ENCODE measurements around the gene MCF2L2. TPM values are rescaled to one million over a fixed set of nuclear protein-coding genes. Genes with fewer than 3 reads are reported as not detected.
"Not testable (repeated sequence)": the region's sequence is repeated elsewhere in the genome, so short reads cannot be mapped to it uniquely, and the experiment has no call there.

The MCF2L2 gene
- total RNA-seq, 1 donor from 2014 or later = 18.1 TPM

DNA sequence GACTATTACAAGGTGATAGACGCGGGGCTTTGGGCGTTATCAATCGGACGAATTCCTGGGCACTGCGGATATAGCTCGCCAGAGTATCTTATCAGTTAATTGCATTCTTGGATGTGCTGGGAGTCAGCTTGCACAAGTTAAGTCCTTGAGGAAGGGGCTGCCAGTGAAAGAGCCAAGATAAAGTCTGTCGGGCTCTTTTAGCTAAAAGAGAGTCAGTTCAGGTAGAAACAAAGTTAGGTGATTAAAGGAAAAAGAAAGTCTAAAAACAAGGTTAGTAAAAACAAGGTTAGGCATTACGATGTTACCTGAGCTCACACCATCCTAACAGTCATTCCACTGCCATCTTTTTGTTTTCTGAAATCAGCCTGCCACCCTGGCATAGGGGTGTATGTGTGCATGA is 6.1 kb upstream of the MCF2L2 start:
- H3K9me3 Mint-ChIP-seq (ENCODE audit: unreplicated experiment) = peaks cover 2% of the 10 kb centered on the region
- no peak for TF ChIP-seq CTCF (IDR thresholded peaks at IDR 0.05; ENCODE audit: partially characterized antibody, unreplicated experiment)
- DNase-seq = no peak
- no peaks in the 10 kb centered on the region for H3K36me3 Mint-ChIP-seq (ENCODE audit: unreplicated experiment)
- no peak overlapping the region for H3K4me3 Mint-ChIP-seq (ENCODE audit: unreplicated experiment)
- no peaks in the 10 kb centered on the region for H3K4me1 Mint-ChIP-seq (ENCODE audit: low read depth, unreplicated experiment)
- no peak overlapping the region for H3K27ac Mint-ChIP-seq (ENCODE audit: unreplicated experiment)
- H3K27me3 Mint-ChIP-seq (ENCODE audit: unreplicated experiment) = no peaks in the 10 kb centered on the region

DNA sequence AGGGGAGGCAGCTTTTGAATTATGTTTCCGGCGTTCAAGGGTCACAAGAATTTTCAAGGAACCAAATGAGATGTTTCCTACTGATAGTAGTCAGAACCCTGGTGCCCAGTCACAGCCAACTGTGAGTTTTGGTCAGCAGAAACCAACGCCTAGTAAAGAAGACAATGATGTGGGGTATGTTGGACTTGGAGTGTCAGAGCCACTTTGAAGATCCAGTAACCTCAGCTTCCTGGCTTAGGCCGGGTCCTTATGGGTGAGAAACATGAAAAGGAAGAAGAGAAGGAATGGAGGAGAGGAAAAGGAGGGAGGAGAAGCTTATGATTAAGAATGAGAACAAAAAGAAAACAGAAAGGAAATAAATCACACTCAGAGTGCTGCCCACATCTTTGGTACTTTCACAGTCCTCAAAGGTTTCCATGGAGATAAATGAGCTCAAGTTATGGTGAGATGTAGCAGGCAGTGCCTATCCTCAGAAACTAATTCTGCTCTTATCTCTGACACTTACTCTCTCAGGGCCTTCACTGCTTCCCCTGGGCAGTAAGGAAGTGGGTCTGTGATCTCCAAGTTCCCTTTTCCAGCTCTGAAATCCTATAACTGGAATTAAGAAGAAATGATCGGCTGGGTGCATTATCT is 2.0 kb upstream of the MCF2L2 start:
- Mint-ChIP-seq H3K27ac (ENCODE audit: unreplicated experiment) (no peak overlapping the region), H3K4me1 (ENCODE audit: low read depth, unreplicated experiment) (peaks cover 3% of the 10 kb centered on the region), H3K9me3 (ENCODE audit: unreplicated experiment) (peaks cover 8% of the 10 kb centered on the region), H3K36me3 (ENCODE audit: unreplicated experiment) (no peaks in the 10 kb centered on the region), H3K27me3 (ENCODE audit: unreplicated experiment) (peaks cover 12% of the 10 kb centered on the region), H3K4me3 (ENCODE audit: unreplicated experiment) (no peak overlapping the region)
- no peak for DNase-seq
- TF ChIP-seq CTCF (IDR thresholded peaks at IDR 0.05; ENCODE audit: partially characterized antibody, unreplicated experiment) = no peak

- peaks cover 8% of the 10 kb centered on the region for H3K9me3 Mint-ChIP-seq (ENCODE audit: unreplicated experiment)
- no peak for TF ChIP-seq CTCF (IDR thresholded peaks at IDR 0.05; ENCODE audit: partially characterized antibody, unreplicated experiment)
- H3K27ac Mint-ChIP-seq (ENCODE audit: unreplicated experiment) = no peak overlapping the region
- peak; percentile 75 for DNase-seq
- peak overlapping the region; percentile 87 for H3K4me3 Mint-ChIP-seq (ENCODE audit: unreplicated experiment)
- peaks cover 12% of the 10 kb centered on the region for H3K27me3 Mint-ChIP-seq (ENCODE audit: unreplicated experiment)
- no peaks in the 10 kb centered on the region for H3K36me3 Mint-ChIP-seq (ENCODE audit: unreplicated experiment)
- peaks cover 3% of the 10 kb centered on the region for H3K4me1 Mint-ChIP-seq (ENCODE audit: low read depth, unreplicated experiment)
Measured at GRCh38 chr3:183427876-183428446, 458 bp downstream of the MCF2L2 start.

GRCh38 chr3:183427196-183427875 is 1.1 kb downstream of the MCF2L2 start:
- peak; percentile 14 for TF ChIP-seq CTCF (IDR thresholded peaks at IDR 0.05; ENCODE audit: partially characterized antibody, unreplicated experiment)
- H3K4me3 Mint-ChIP-seq (ENCODE audit: unreplicated experiment) = peak overlapping the region; percentile 93
- H3K4me1 Mint-ChIP-seq (ENCODE audit: low read depth, unreplicated experiment) = peaks cover 3% of the 10 kb centered on the region
- peak; percentile 54 for DNase-seq
- no peaks in the 10 kb centered on the region for H3K36me3 Mint-ChIP-seq (ENCODE audit: unreplicated experiment)
- peaks cover 8% of the 10 kb centered on the region for H3K9me3 Mint-ChIP-seq (ENCODE audit: unreplicated experiment)
- H3K27ac Mint-ChIP-seq (ENCODE audit: unreplicated experiment) = peak overlapping the region; percentile 76
- peaks cover 12% of the 10 kb centered on the region for H3K27me3 Mint-ChIP-seq (ENCODE audit: unreplicated experiment)

DNA sequence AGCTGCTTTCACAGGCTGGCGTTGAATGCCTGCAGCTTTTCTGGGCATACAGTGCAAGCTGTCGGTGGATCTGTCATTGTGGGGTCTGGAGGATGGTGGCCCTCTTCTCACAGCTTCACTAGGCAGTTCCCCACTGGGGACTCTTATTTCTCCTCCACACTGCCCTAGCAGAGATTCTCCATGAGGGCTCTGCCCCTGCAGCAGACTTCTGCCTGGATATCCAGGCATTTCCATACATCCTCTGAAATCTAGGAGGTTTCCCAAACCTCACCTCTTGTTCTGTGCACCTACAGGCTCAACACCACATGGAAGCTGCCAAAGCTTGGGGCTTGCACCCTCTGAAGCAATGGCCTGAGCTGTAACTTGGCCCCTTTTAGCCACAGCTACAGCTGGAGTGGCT is 9.6 kb downstream of the MCF2L2 start:
- peaks cover 30% of the 10 kb centered on the region for H3K36me3 Mint-ChIP-seq (ENCODE audit: unreplicated experiment)

More for the DNA sequence above, 9.6 kb downstream of the MCF2L2 start:
- H3K9me3 Mint-ChIP-seq (ENCODE audit: unreplicated experiment); H3K4me1 Mint-ChIP-seq (ENCODE audit: low read depth, unreplicated experiment); H3K27ac Mint-ChIP-seq (ENCODE audit: unreplicated experiment); H3K27me3 Mint-ChIP-seq (ENCODE audit: unreplicated experiment); H3K4me3 Mint-ChIP-seq (ENCODE audit: unreplicated experiment); DNase-seq: not testable (repeated sequence)
